ENCODE results near the gene SYK. TPM values are rescaled to one million over a fixed set of nuclear protein-coding genes. Genes with fewer than 3 reads are reported as not detected.
"Not testable (repeated sequence)": the region's sequence is repeated elsewhere in the genome, so short reads cannot be mapped to it uniquely, and the experiment has no call there.

The SYK gene
- total RNA-seq, 6 experiments from 2014 or later, result 3.0 to 10.9 (median 3.7) TPM

DNA sequence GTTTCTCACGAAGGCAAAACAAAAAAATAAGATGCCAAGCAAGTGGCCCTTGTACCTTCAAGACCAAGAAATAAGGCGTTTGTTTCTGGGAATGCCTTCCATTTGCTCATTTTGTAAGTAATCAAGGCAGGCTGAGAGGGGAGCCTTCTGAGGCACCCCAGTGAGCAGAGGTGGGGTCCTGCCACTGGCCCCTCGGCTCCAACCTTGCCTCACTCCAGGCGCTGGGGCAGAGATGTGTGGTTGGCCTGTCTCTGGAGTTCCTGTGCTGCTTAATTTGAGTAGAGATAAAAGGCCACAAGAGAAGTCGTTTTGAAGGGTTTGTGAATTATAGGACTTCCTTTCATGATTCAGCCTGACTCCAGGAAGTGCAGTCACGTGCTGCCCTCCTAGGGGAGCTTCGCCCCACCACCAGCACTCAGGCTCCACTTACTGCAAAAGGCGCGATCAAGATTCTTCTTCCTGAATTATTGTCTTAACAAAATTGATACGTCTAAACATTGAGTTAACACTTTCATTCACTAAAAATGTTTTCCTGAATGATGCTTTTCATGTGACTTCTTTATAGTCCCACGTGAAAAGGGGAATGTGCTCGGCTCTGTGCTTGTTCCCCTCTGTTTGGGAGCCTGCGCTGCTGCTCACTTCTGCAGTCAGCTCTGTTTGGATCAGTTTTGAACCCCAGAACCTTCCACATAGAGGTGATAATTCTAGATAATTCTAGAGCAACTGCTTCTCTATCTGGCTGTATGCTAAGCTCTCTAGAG is 13.7 kb downstream of the SYK start:
- Histone ChIP-seq H3K4me1 (no peaks in the 10 kb centered on the region), H3K27me3 (no peaks in the 10 kb centered on the region), H3K36me3 (no peaks in the 10 kb centered on the region), H3K27ac (peak overlapping the region in 1 of 3 donors; percentile 29), H3K4me3 (no peak overlapping the region), H3K9me3 (no peaks in the 10 kb centered on the region)
- TF ChIP-seq POLR2A (IDR thresholded peaks at IDR 0.05), result no peak
- TF ChIP-seq, protein P1, sequence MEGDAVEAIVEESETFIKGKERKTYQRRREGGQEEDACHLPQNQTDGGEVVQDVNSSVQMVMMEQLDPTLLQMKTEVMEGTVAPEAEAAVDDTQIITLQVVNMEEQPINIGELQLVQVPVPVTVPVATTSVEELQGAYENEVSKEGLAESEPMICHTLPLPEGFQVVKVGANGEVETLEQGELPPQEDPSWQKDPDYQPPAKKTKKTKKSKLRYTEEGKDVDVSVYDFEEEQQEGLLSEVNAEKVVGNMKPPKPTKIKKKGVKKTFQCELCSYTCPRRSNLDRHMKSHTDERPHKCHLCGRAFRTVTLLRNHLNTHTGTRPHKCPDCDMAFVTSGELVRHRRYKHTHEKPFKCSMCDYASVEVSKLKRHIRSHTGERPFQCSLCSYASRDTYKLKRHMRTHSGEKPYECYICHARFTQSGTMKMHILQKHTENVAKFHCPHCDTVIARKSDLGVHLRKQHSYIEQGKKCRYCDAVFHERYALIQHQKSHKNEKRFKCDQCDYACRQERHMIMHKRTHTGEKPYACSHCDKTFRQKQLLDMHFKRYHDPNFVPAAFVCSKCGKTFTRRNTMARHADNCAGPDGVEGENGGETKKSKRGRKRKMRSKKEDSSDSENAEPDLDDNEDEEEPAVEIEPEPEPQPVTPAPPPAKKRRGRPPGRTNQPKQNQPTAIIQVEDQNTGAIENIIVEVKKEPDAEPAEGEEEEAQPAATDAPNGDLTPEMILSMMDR (IDR thresholded peaks at IDR 0.05), result no peak
- intact Hi-C loops (cut with DNase I), result no loop called here
- ATAC-seq (peak; percentile 47 to 73 (median 66)), DNase-seq (peak in 2 of 3 donors; percentile 47 to 58)
- WGBS (ENCODE audit: insufficient coverage, low coverage, low lambda C conversion rate, missing lambda C conversion rate), result 22% methylated on average over 11 of the region's 13 CpGs

DNA sequence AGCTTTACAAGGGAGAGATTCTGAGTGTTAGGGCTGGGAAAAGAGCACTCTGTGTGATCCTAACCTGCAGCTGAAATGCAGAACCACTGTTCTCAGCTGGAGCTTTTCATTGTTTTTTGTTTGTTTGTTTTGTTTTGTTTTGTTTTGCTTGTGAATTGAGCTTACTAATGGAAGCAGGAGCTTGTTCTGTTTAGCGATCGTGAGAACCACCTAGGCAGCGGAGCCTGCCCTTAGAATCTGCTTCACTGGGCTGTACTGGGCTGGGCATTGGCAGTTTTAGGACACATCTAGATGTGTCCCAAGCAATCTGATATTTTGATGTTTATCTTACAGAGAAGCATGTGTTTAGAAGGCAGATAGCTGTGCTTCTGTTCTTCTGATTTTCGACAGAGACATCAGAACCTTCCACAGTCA is 14.3 kb downstream of the SYK start:
- Histone ChIP-seq H3K36me3 (no peaks in the 10 kb centered on the region), H3K9me3 (no peaks in the 10 kb centered on the region), H3K4me3 (no peak overlapping the region), H3K27me3 (no peaks in the 10 kb centered on the region), H3K27ac (no peak overlapping the region), H3K4me1 (no peaks in the 10 kb centered on the region)
- ATAC-seq (no peak), DNase-seq (no peak)
- intact Hi-C loops (cut with DNase I), result no loop called here
- no peak for TF ChIP-seq POLR2A (IDR thresholded peaks at IDR 0.05)
- TF ChIP-seq, protein P1 (IDR thresholded peaks at IDR 0.05), result no peak
- 57% methylated on average over 2 of the region's 4 CpGs for WGBS (ENCODE audit: insufficient coverage, low coverage, low lambda C conversion rate, missing lambda C conversion rate)

DNA sequence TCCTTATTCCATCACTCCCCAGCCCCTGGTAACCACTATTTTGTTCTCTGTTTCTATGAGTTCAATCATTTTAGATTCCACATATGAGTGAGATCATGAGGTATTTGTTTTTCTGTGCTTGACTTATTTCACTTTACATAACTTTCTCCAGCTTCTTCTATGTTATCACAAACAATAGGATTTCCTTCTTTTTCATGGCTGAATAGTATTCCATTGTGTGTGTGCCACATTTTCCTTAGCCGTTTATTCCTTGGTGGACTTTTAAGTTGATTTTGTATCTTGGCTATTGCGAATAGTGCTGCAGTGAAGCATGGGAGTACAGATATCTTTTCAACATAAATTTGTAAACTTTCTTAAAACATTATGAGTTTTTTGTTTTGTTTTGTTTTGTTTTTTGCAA is 15.1 kb downstream of the SYK start:
- H3K27ac ChIP-seq, result no peak overlapping the region
- DNase-seq, result no peak
- intact Hi-C loops (cut with DNase I), result no loop called here
- WGBS (ENCODE audit: insufficient coverage, low coverage, low lambda C conversion rate, missing lambda C conversion rate), result 59% methylated on average over 2 of the region's 2 CpGs
- no peak for ATAC-seq
- TF ChIP-seq, protein P1 (IDR thresholded peaks at IDR 0.05), result no peak
- TF ChIP-seq POLR2A (IDR thresholded peaks at IDR 0.05), result no peak
- no peaks in the 10 kb centered on the region for H3K27me3 ChIP-seq
- H3K4me3 ChIP-seq, result no peak overlapping the region
- H3K36me3 ChIP-seq, result no peaks in the 10 kb centered on the region
- no peaks in the 10 kb centered on the region for H3K4me1 ChIP-seq
- no peaks in the 10 kb centered on the region for H3K9me3 ChIP-seq

GRCh38 chr9:90818279-90818678 is 16.7 kb downstream of the SYK start:
- no peaks in the 10 kb centered on the region for H3K4me1 ChIP-seq
- no peaks in the 10 kb centered on the region for H3K36me3 ChIP-seq
- no peak overlapping the region for H3K27ac ChIP-seq
- 83% methylated on average over 3 of the region's 6 CpGs for WGBS (ENCODE audit: insufficient coverage, low coverage, low lambda C conversion rate, missing lambda C conversion rate)
- intact Hi-C loops (cut with DNase I), result no loop called here
- no peaks in the 10 kb centered on the region for H3K9me3 ChIP-seq
- H3K4me3 ChIP-seq, result no peak overlapping the region
- DNase-seq, result no peak
- TF ChIP-seq, protein P1 (IDR thresholded peaks at IDR 0.05), result no peak
- TF ChIP-seq POLR2A (IDR thresholded peaks at IDR 0.05), result no peak
- no peaks in the 10 kb centered on the region for H3K27me3 ChIP-seq
- no peak for ATAC-seq

- H3K27ac ChIP-seq; H3K4me1 ChIP-seq; H3K36me3 ChIP-seq; H3K4me3 ChIP-seq; intact Hi-C loops (cut with DNase I); H3K9me3 ChIP-seq; ATAC-seq; DNase-seq; H3K27me3 ChIP-seq: not testable (repeated sequence)
- no CpG with 5 or more reads among the region's 4 CpGs for WGBS (ENCODE audit: insufficient coverage, low coverage, low lambda C conversion rate, missing lambda C conversion rate)
These were observed 18.8 kb downstream of the SYK start for GRCh38 chr9:90820406-90820805.

GRCh38 chr9:90821236-90821635 is 19.6 kb downstream of the SYK start:
- H3K27ac ChIP-seq; intact Hi-C loops (cut with DNase I); H3K27me3 ChIP-seq; H3K9me3 ChIP-seq; H3K4me3 ChIP-seq; H3K36me3 ChIP-seq; H3K4me1 ChIP-seq; DNase-seq; ATAC-seq: not testable (repeated sequence)
- 50% methylated on average over 1 of the region's 1 CpG for WGBS (ENCODE audit: insufficient coverage, low coverage, low lambda C conversion rate, missing lambda C conversion rate)
